Measurements from ENCODE around the gene LPP.

LPP gene

GRCh38 chr3:188309437-188310269 lies 155.7 kb downstream of the LPP start:
- no peak for DNase-seq (ENCODE audit: low spot score)
- H3K27ac ChIP-seq: no peak overlapping the region
- ChIA-PET CTCF (no interaction called here), POLR2A (ENCODE audit: low non-redundant PET) (no interaction called here)
- no peak for TF ChIP-seq CTCF (conservative IDR thresholded peaks at IDR 0.05; ENCODE audit: low read depth)

GRCh38 chr3:188310270-188310710 lies 156.3 kb downstream of the LPP start:
- H3K27ac ChIP-seq: no peak overlapping the region
- POLR2A ChIA-PET (ENCODE audit: low non-redundant PET): no interaction called here
- TF ChIP-seq CTCF (conservative IDR thresholded peaks at IDR 0.05; ENCODE audit: low read depth): no peak
- DNase-seq (ENCODE audit: low spot score): no peak
- CTCF ChIA-PET: interaction anchor here (0.6 kb wide), 1 partner anchor 494 kb away, joined by 3 read pairs; no protein-coding TSS in a partner anchor

- no peak overlapping the region for H3K27ac ChIP-seq
- DNase-seq (ENCODE audit: low spot score): no peak
- POLR2A ChIA-PET (ENCODE audit: low non-redundant PET): no interaction called here
- TF ChIP-seq CTCF (conservative IDR thresholded peaks at IDR 0.05; ENCODE audit: low read depth): no peak
- CTCF ChIA-PET: no interaction called here
Observed at GRCh38 chr3:188315553-188315952, 161.6 kb downstream of the LPP start.

GRCh38 chr3:188316021-188316722 lies 162.2 kb downstream of the LPP start:
- ChIA-PET POLR2A (ENCODE audit: low non-redundant PET) (no interaction called here), CTCF (no interaction called here)
- DNase-seq (ENCODE audit: low spot score): no peak
- no peak overlapping the region for H3K27ac ChIP-seq
- TF ChIP-seq CTCF (conservative IDR thresholded peaks at IDR 0.05; ENCODE audit: low read depth): no peak

- no peak overlapping the region for H3K27ac ChIP-seq
- TF ChIP-seq CTCF (conservative IDR thresholded peaks at IDR 0.05; ENCODE audit: low read depth): no peak
- POLR2A ChIA-PET (ENCODE audit: low non-redundant PET): no interaction called here
- CTCF ChIA-PET: no interaction called here
- no peak for DNase-seq (ENCODE audit: low spot score)
Observed at GRCh38 chr3:188316723-188317070, 162.7 kb downstream of the LPP start.

- no peak for TF ChIP-seq CTCF (conservative IDR thresholded peaks at IDR 0.05; ENCODE audit: low read depth)
- no peak overlapping the region for H3K27ac ChIP-seq
- POLR2A ChIA-PET (ENCODE audit: low non-redundant PET): no interaction called here
- CTCF ChIA-PET: no interaction called here
- no peak for DNase-seq (ENCODE audit: low spot score)
Observed at GRCh38 chr3:188319569-188319968, 165.6 kb downstream of the LPP start.
